ENCODE measurements around the gene ZEB2. TPM values are rescaled to one million over a fixed set of nuclear protein-coding genes. Genes with fewer than 3 reads are reported as not detected.

Gene ZEB2
- total RNA-seq, 1 donor from 2014 or later, result 15.2 TPM

DNA sequence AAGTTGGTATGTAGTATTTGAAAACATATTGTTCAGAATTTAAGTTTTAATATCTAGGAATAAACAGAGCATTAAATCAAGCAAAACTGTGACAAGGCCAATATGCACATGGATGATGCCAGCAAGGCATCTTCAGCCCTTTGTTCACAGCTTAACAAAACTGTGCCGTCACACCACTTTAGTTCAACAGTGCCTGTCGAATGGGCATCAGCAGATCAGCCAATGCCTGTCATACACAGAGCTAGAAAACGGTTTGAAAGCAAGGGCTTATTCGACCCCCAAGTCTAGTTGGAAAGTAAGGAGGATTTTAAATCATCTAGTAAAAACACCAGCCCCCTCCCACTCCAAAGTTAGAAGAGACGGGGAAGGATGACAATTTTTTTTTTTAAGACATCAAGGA is 16.7 kb downstream of the ZEB2 start:
- no peak overlapping the region for H3K4me3 Mint-ChIP-seq
- intact Hi-C loops (cut with micrococcal nuclease), result no loop called here
- H3K27ac Mint-ChIP-seq, result no peak overlapping the region
- peaks cover 27% of the 10 kb centered on the region for H3K4me1 Mint-ChIP-seq
- no peaks in the 10 kb centered on the region for H3K9me3 Mint-ChIP-seq
- peaks cover 22% of the 10 kb centered on the region for H3K27me3 Mint-ChIP-seq
- H3K36me3 Mint-ChIP-seq (ENCODE audit: low read depth), result peaks cover 2% of the 10 kb centered on the region
- no peak for DNase-seq

- H3K9me3 Mint-ChIP-seq, result no peaks in the 10 kb centered on the region
- intact Hi-C loops (cut with micrococcal nuclease), result no loop called here
- no peak overlapping the region for H3K4me3 Mint-ChIP-seq
- peaks cover 25% of the 10 kb centered on the region for H3K4me1 Mint-ChIP-seq
- DNase-seq, result no peak
- H3K27me3 Mint-ChIP-seq, result peaks cover 15% of the 10 kb centered on the region
- H3K27ac Mint-ChIP-seq, result no peak overlapping the region
- H3K36me3 Mint-ChIP-seq (ENCODE audit: low read depth), result peaks cover 2% of the 10 kb centered on the region
These were observed 17.6 kb downstream of the ZEB2 start for GRCh38 chr2:144502369-144502768.

DNA sequence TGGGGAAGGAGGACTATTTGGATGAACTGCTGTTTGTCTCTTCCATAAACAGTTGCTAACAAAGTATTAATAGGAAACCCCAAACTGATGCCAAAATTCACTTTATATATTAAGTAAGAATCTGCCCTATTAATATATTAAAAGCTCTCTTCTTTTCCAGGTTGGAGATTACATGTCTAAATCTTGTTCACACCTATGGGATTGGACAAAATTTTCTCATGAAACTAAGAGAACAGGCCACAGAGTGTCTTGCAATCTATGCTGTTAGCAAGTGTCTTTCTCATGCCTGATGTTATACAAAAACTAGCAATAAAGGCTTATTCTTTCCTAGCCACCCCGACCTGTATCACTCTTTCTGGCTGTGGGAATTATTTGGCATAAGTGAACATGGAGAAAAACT is 18.3 kb downstream of the ZEB2 start:
- DNase-seq, result no peak
- Mint-ChIP-seq H3K4me3 (no peak overlapping the region), H3K36me3 (ENCODE audit: low read depth) (peaks cover 2% of the 10 kb centered on the region), H3K4me1 (peaks cover 25% of the 10 kb centered on the region), H3K9me3 (no peaks in the 10 kb centered on the region), H3K27me3 (peaks cover 11% of the 10 kb centered on the region), H3K27ac (no peak overlapping the region)
- intact Hi-C loops (cut with micrococcal nuclease), result no loop called here

DNA sequence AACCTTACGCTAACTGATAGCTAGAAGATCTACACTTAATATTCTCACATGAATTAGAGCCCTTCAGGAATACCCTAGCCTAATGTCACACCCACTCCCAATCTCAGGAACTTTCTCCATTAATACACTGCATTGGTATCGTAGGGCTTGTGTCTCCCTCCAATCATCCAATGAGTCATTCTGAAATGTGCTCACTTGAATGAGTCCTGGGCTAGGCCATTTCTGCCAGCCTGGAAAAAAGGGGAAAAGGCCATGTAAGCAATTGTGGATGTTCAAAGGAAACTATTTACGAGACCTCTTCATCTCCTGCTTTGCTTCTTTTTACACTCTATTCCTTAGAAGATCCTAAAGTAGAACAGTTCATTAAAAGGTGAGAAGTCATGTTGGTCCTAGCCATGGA is 18.8 kb downstream of the ZEB2 start:
- Mint-ChIP-seq H3K4me3 (no peak overlapping the region), H3K27me3 (peaks cover 11% of the 10 kb centered on the region), H3K36me3 (ENCODE audit: low read depth) (peaks cover 2% of the 10 kb centered on the region), H3K9me3 (no peaks in the 10 kb centered on the region), H3K27ac (no peak overlapping the region), H3K4me1 (peaks cover 22% of the 10 kb centered on the region)
- no peak for DNase-seq
- intact Hi-C loops (cut with micrococcal nuclease), result no loop called here

GRCh38 chr2:144500563-144500962 is 19.4 kb downstream of the ZEB2 start:
- H3K4me3 Mint-ChIP-seq, result no peak overlapping the region

GRCh38 chr2:144498277-144498676 is 21.6 kb downstream of the ZEB2 start:
- Mint-ChIP-seq H3K27me3 (peaks cover 4% of the 10 kb centered on the region), H3K9me3 (no peaks in the 10 kb centered on the region), H3K27ac (no peak overlapping the region), H3K36me3 (ENCODE audit: low read depth) (peaks cover 2% of the 10 kb centered on the region), H3K4me3 (no peak overlapping the region), H3K4me1 (peaks cover 8% of the 10 kb centered on the region)
- no peak for DNase-seq
- intact Hi-C loops (cut with micrococcal nuclease), result no loop called here

More at GRCh38 chr2:144500563-144500962, 19.4 kb downstream of the ZEB2 start:
- peaks cover 18% of the 10 kb centered on the region for H3K4me1 Mint-ChIP-seq
- H3K36me3 Mint-ChIP-seq (ENCODE audit: low read depth), result peaks cover 2% of the 10 kb centered on the region
- intact Hi-C loops (cut with micrococcal nuclease), result no loop called here
- no peak overlapping the region for H3K27ac Mint-ChIP-seq
- no peaks in the 10 kb centered on the region for H3K9me3 Mint-ChIP-seq
- H3K27me3 Mint-ChIP-seq, result peaks cover 11% of the 10 kb centered on the region
- no peak for DNase-seq

- Mint-ChIP-seq H3K27ac (no peak overlapping the region), H3K36me3 (ENCODE audit: low read depth) (peaks cover 2% of the 10 kb centered on the region), H3K27me3 (peaks cover 3% of the 10 kb centered on the region), H3K9me3 (no peaks in the 10 kb centered on the region), H3K4me3 (no peak overlapping the region), H3K4me1 (peaks cover 17% of the 10 kb centered on the region)
- DNase-seq, result peak; percentile 52
- intact Hi-C loops (cut with micrococcal nuclease), result no loop called here
These were observed 22.8 kb downstream of the ZEB2 start for GRCh38 chr2:144496977-144497598.

GRCh38 chr2:144496092-144496976 is 23.6 kb downstream of the ZEB2 start:
- peaks cover 17% of the 10 kb centered on the region for H3K4me1 Mint-ChIP-seq
- H3K27ac Mint-ChIP-seq, result no peak overlapping the region
- H3K9me3 Mint-ChIP-seq, result no peaks in the 10 kb centered on the region
- H3K36me3 Mint-ChIP-seq (ENCODE audit: low read depth), result peaks cover 2% of the 10 kb centered on the region
- peaks cover 3% of the 10 kb centered on the region for H3K27me3 Mint-ChIP-seq
- DNase-seq, result no peak
- intact Hi-C loops (cut with micrococcal nuclease), result no loop called here
- no peak overlapping the region for H3K4me3 Mint-ChIP-seq

- Mint-ChIP-seq H3K27ac (no peak overlapping the region), H3K36me3 (ENCODE audit: low read depth) (no peaks in the 10 kb centered on the region), H3K9me3 (no peaks in the 10 kb centered on the region), H3K27me3 (no peaks in the 10 kb centered on the region), H3K4me1 (peaks cover 11% of the 10 kb centered on the region), H3K4me3 (no peak overlapping the region)
- intact Hi-C loops (cut with micrococcal nuclease), result no loop called here
- no peak for DNase-seq
These were observed 24.5 kb downstream of the ZEB2 start for GRCh38 chr2:144495227-144496091.

GRCh38 chr2:144493027-144493809 is 26.7 kb downstream of the ZEB2 start:
- intact Hi-C loops (cut with micrococcal nuclease), result no loop called here
- H3K27ac Mint-ChIP-seq, result no peak overlapping the region
- no peaks in the 10 kb centered on the region for H3K36me3 Mint-ChIP-seq (ENCODE audit: low read depth)
- H3K27me3 Mint-ChIP-seq, result no peaks in the 10 kb centered on the region
- H3K9me3 Mint-ChIP-seq, result no peaks in the 10 kb centered on the region
- no peak for DNase-seq
- H3K4me3 Mint-ChIP-seq, result no peak overlapping the region
- peaks cover 15% of the 10 kb centered on the region for H3K4me1 Mint-ChIP-seq

DNA sequence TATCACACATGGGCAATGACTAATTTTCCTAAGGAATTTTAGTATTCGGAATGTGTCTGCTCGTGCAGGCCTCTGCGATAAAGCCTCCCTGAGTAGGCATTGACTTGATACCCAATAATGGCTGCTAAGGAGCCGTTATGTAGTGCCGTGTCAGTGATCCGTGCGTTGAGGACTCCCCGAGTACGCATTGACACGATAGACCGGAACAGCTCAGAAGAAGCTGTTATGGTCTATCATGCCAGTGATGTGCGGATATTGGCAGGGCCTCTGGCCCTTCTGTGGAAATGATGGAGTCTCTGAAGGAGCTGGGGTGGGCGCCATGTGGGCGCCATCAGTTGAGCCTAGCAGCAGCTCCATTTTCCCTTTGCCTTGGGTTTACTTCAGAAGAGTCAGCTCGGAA is 29.1 kb downstream of the ZEB2 start:
- Mint-ChIP-seq H3K4me3 (no peak overlapping the region), H3K36me3 (ENCODE audit: low read depth) (no peaks in the 10 kb centered on the region), H3K27ac (no peak overlapping the region), H3K9me3 (no peaks in the 10 kb centered on the region), H3K27me3 (peaks cover 1% of the 10 kb centered on the region), H3K4me1 (peaks cover 15% of the 10 kb centered on the region)
- no peak for DNase-seq
- intact Hi-C loops (cut with micrococcal nuclease), result no loop called here

DNA sequence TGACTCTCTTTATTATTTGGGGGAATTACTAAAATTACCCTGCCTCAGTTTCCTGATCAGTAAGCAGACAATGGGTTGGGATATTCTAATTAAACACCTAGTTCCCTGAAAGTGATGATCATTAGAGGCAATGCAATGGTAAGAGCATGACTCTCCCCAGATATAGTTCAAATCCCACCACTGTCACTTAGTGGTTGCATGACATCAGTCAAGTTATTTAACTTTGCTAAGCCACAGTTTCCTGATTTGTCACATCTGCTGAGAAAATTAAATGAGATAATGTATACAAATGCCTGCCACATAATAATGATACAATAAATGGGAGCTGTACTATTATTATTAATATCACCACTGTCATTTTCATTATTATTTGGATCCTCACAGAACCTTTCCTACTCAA is 29.9 kb downstream of the ZEB2 start:
- Mint-ChIP-seq H3K4me1 (peaks cover 15% of the 10 kb centered on the region), H3K27ac (no peak overlapping the region), H3K36me3 (ENCODE audit: low read depth) (no peaks in the 10 kb centered on the region), H3K4me3 (no peak overlapping the region), H3K27me3 (peaks cover 1% of the 10 kb centered on the region), H3K9me3 (no peaks in the 10 kb centered on the region)
- intact Hi-C loops (cut with micrococcal nuclease), result no loop called here
- no peak for DNase-seq

DNA sequence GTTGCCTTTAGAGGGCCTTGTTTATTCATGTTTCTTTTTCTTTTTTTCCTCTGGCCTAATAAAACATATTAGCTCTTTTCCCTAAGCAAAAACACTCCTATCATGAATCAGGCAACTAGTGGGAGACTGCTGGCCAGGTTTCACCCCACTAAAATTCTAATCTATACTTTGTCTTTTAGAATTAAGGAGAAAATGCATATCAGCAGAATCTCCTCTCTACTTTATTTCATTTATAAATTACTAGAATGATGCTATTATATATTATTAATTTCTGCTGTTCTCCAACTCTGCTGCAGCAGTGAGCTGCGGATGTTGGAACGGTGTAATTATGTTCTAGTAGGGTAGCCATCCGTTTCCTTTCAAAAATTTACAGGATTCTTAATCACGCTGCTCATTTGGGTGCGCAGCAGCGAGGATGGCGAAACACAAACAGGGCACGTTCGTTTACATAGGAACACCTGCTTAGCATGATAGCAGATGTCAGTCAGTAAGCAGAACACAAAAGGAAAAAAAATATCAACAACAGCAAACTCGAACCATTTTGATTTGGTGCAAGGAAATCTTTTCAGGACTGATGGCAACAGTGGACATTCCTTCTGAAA is 30.5 kb downstream of the ZEB2 start:
- Mint-ChIP-seq H3K36me3 (ENCODE audit: low read depth) (no peaks in the 10 kb centered on the region), H3K4me1 (peaks cover 15% of the 10 kb centered on the region)

More for the DNA sequence above, 30.5 kb downstream of the ZEB2 start:
- Mint-ChIP-seq H3K27ac (no peak overlapping the region), H3K9me3 (no peaks in the 10 kb centered on the region), H3K4me3 (no peak overlapping the region), H3K27me3 (peaks cover 1% of the 10 kb centered on the region)
- DNase-seq, result no peak
- intact Hi-C loops (cut with micrococcal nuclease), result no loop called here
